Keratinocyte (primary cell): ENCODE measurements around the gene EPHA3.

Experiments used
- EZH2 ChIP-seq: IDR thresholded peaks from one replicate; pipeline ENCODE4 v1.6.1; 2012; ENCODE audit warnings: inconsistent platforms, mild to moderate bottlenecking, low read length, moderate library complexity
- TF ChIP-seq, protein P1 (sequence below), 3 experiments: IDR thresholded peaks in 1 of 3; conservative IDR thresholded peaks in 1 of 3; optimal IDR thresholded peaks in 1 of 3; 2 replicates in 2 of 3; 3 replicates in 1 of 3; pipeline versions ENCODE3 to v1.5.1; 2011; ENCODE audit warnings: low read length in 3 of 3, mild to moderate bottlenecking in 3 of 3, moderate library complexity in 2 of 3, control low read depth in 1 of 3, inconsistent platforms in 1 of 3; ENCODE audit not compliant: insufficient read depth in 2 of 3; ENCODE audit errors: extremely low read depth in 1 of 3

DNA sequence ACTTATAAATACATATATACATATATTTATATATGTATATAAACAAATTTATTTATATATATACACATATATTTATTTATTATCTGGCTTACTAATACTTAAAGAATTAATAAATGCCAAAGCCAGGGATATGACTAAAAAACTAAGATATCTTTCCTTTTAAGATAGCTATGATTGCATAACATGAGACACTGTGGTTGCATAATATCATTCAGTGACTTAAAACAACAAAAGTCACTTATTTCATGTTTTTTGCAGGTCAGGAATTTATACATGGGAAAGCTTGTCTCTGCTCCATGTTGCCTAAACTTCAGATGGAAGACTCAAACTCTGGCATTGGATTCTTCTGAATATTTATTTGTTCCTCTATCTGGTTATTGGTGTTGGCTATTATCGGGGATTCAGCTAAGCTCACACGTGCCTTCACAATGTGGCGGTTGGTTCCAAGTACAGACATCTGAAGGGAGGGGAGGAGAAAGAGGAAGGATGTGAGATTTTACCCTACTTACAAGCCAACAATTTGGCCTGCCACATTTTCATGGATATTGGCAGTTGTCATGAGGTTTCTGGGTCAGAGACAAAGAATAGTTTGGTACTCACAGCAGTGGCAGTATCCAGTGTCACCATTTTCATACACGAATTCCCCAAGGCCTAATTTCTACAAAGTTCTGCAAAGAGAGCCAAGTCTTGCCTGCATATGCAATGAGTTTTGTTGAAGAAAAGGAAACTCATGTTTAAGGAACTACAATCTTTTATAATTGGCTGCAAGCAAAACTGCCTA, 381.6 kb downstream of the EPHA3 start:
- TF ChIP-seq EZH2 = no peak
- TF ChIP-seq, protein P1, sequence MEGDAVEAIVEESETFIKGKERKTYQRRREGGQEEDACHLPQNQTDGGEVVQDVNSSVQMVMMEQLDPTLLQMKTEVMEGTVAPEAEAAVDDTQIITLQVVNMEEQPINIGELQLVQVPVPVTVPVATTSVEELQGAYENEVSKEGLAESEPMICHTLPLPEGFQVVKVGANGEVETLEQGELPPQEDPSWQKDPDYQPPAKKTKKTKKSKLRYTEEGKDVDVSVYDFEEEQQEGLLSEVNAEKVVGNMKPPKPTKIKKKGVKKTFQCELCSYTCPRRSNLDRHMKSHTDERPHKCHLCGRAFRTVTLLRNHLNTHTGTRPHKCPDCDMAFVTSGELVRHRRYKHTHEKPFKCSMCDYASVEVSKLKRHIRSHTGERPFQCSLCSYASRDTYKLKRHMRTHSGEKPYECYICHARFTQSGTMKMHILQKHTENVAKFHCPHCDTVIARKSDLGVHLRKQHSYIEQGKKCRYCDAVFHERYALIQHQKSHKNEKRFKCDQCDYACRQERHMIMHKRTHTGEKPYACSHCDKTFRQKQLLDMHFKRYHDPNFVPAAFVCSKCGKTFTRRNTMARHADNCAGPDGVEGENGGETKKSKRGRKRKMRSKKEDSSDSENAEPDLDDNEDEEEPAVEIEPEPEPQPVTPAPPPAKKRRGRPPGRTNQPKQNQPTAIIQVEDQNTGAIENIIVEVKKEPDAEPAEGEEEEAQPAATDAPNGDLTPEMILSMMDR (optimal IDR thresholded peaks at IDR 0.05 in 1 of 3, IDR thresholded peaks at IDR 0.05 in 1 of 3, conservative IDR thresholded peaks at IDR 0.05 in 1 of 3; ENCODE audit: extremely low read depth in 1 of 3, insufficient read depth in 2 of 3, low read length in 3 of 3) = no peak
